Epidermal melanocyte (primary cell): ENCODE measurements around the gene EXOSC9.
"Not testable (repeated sequence)": the region's sequence is repeated elsewhere in the genome, so short reads cannot be mapped to it uniquely, and the experiment has no call there.

Experiments
- DNase-seq: peaks from one replicate; pipeline ENCODE4 v3.0.0; 2011; ENCODE audit warnings: low spot score; ENCODE audit not compliant: insufficient read length

EXOSC9 gene, protein sequence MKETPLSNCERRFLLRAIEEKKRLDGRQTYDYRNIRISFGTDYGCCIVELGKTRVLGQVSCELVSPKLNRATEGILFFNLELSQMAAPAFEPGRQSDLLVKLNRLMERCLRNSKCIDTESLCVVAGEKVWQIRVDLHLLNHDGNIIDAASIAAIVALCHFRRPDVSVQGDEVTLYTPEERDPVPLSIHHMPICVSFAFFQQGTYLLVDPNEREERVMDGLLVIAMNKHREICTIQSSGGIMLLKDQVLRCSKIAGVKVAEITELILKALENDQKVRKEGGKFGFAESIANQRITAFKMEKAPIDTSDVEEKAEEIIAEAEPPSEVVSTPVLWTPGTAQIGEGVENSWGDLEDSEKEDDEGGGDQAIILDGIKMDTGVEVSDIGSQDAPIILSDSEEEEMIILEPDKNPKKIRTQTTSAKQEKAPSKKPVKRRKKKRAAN

DNA sequence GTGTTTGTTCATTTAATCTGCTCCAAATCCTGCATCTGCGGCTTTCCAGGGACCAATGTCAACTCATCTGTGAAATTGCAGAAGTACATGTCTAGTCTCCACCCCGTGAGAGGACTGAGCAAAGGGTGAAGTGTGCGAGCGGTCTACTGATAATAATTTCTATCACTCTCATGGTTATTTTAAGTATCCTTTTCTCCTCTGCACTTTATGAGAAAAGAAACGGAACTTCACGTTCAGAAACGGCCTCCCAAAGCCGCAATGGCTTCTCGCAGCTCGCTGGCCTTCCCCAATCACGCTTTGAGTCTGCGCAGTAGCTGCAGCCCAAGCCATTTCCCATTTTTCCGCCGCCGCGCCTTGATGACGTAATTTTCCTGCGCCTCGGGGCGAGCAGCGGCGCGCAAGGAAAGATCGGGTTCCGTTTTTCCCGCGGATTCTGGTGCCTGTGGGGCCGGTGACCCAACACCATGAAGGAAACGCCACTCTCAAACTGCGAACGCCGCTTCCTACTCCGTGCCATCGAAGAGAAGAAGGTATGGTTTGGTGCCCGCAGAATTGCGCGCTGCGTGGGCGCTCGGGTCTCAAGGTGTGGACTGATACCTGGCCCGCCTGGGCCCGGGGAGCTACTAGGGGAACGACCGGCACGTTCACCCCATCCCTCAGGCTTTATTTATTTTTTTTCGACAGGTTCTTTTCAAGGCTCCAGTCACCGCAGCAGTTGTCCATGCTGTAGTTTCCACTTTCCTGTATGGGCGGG, at the start of gene EXOSC9:
TSS of gene EXOSC9 (plus strand) at position 363 of the 754 bp plus-strand sequence. CDS start at position 465, 102 bp downstream.
- peak; percentile 55 for DNase-seq

DNA sequence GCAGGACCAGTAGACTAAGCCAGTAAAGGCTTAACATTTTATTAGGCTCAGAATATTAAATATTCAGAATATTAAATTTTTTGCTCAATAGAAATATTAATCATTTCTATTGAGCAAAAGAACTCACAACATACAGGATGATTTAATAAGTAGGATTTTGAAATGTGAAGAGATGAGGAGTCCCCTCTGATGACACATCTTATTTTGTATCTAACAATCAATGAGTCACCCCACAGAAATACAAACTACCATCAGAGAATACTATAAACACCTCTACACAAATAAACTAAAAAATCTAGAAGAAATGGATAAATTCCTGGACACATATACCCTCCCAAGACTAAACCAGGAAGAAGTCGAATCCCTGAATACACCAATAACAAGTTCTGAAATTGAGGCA, 49.0 kb upstream of the EXOSC9 start:
- DNase-seq, result not testable (repeated sequence)

DNA sequence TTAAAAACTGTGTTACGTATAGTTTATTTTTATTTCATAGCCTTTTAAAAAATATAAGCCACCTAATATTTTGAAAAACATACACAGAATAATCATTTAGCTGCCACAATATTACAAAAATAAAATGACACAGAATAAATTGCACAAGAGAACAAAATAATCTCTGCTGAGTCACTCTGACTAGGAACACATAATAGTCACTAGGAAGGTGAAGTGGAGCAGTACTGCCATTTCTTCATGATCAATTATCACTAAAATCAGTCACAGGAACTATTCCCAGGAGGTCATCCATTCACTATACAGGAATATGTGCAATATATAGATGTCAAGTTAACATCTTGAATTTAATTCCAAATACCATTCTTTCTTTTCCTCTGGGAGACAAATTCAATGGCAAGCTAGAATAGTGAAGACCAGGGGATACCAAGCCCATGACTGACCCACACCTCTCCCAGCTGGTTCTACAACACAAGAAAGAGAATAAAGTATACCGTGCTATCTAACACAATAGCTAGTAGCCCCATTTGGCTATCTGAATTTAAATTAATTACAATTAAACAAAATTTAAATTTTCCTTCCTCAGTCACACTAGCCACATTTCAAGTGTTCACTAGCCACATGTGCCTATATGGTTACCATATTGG, 42.1 kb upstream of the EXOSC9 start:
- DNase-seq, result no peak

DNA sequence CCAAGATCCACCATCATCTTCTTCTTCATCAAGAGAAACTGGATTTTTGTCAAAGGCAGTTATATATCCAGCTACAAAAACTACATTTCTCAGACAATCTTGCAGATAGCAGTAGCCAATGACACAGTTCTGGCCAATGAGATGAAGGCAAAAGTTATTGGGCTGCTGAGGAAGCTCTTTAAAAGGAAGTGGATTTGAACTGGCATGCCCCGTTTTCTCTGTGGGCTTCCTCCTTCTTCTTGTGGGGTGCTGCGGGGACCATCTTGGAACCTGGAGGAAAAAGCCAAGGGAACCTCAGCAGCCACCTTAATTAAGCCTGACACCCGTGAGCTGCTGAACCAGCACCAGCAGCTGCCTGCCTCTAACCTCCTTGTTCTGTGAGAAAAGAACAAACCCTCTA, 40.9 kb upstream of the EXOSC9 start:
- no peak for DNase-seq

DNA sequence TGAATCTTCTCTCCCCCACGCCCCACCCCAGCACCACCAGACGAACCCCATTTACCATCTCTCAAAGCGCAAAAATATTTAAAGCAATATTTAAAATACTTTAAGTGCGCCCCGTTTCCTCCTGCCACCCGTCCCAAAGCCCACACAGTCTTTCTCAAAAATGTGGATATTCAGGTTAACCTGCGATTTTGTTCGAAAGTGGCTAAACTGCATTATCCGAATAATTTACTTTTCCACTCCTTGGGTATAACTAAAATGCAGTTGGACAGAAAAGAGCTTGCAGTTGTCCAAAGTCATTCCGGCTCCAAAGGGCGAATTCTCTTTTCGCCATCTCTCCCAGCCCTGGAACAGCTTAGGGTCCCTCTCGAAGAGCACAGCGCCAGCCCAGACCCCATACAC, 36.8 kb upstream of the EXOSC9 start:
- no peak for DNase-seq

DNA sequence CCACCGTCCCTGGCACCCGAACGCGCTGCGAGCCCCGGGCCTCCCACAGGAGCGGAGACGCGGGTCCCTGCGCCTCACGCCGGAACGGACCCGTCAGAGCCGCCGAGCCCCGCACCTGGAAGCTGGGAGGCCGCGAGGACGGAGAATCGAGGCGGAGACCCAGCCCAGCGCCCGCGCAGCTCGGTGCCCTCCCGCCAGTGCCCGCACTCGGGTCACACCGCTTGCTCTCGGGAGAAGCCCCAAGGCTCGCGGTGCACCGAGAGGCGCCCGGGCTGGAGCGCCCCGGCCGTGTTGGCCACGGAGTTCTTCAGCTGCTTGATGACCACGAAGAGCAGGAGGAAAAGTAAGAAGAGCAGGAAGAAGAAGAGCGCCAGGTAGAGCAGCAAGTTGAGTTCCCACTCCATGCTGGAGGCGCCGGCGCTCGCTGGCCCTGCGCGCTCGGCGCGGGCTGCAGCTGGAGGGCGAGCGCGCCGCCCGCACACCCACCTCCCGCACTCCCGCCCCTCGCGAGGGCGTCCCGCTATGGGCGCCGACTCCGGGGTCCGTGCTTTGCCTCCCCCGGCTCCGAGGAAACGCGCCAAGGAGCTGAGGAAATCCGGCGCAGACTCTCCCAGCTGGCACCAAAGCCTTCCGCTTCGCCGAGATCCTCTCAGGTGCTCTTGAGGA, 36.3 kb upstream of the EXOSC9 start, which contains the start of gene SMIM43:
TSS of gene SMIM43 (minus strand) at position 463 of the 666 bp plus-strand sequence. CDS start at position 404, 59 bp downstream.
- no peak for DNase-seq

DNA sequence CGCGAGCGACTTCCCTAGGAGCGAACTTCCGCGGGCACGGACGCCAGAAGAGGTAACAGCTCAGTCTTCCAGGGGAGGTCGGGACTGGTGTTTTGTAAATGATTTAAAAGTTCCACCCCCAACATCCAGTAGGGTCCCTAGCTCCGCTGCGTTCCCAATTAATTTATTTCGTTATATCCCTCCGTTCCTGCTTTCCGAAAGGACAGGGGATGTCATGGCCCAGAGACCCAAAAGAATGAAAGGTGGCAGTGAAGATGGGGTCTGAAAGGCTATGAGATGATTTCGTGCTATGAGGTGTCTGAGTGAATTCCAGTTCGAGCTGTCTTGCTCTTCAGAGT, 35.8 kb upstream of the EXOSC9 start:
- DNase-seq, result no peak

DNA sequence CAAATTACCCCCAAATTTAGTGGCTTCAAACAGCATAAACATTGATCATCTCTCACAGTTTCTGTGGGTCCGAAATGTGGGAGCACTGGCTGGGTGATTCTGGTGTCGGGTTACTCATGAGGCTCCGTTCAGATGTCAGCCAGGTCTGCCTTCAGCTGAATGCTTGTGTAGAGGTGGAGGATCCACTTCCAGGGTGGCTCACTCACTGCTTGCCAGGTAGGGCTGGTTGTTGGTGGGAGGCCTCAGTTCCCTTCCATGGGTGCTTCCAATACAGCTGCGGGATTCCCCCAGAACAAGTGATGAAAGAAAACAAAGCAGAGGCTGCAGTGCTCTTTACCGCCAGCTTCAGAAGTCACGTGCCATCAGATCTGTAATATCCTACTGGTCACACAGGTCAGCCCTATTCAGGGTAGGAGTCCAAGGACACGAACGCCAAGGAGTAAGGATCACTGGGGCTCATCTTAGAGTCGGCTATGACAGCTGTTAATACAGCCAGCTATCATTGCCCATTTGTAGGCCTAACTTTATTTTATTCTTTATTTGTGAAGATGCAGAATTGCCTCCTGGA, 35.1 kb upstream of the EXOSC9 start:
- DNase-seq, result no peak

DNA sequence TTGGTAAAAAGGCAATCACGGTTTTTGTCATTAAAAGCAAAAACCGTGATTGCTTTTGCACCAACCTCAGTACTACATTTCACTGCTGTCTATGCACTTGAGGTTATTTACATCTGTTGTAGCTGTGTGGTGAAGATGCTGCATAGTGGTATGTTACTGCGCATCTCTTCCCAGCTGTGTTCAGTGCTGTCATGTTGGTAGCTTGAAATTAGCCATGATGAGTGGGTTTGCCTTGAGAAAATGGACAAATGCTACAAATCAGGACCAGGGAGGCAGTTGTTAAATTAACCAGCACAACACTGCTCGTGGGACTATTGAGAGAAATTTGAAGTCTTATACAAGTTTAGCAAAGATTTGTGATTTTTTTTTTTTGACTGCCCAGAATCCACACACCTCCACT, 34.0 kb upstream of the EXOSC9 start:
- DNase-seq, result no peak

DNA sequence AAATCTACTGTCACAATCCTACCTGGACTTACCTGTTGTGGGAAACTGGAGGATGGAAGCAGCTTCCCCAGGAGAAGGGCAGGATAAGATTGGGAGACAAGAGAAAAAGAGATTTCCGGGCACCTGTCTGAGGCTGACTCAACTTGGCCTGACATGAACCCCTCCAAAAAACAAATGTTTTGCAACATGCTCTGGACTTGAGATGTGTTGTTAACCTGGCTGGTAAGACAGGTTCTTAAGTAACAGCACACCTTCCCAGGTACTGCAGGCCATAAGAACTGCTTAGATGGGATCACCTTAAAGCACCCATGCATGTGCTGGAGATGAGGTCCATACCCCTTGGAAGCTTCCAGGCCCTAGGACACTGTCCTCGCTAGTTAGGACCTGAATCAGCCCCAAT, 31.8 kb upstream of the EXOSC9 start:
- no peak for DNase-seq

DNA sequence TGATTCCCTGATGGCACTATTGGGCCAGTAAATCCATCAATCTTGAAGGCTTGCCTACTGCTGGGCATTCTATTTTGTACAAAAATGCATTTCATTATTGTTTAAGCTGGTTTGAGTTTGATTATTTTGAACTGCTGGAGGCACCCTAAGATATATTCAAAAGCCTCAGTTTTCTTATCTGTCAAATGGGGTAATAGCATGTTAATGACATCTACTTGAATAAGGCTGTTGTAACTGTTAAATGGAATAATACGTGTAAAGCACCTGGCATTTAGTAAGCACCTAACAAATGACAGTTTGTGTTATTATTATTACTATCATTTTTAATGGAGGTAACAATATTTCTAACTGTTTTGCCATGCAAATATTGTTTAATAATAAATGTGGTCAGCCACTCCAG, 29.3 kb upstream of the EXOSC9 start:
- DNase-seq, result no peak

DNA sequence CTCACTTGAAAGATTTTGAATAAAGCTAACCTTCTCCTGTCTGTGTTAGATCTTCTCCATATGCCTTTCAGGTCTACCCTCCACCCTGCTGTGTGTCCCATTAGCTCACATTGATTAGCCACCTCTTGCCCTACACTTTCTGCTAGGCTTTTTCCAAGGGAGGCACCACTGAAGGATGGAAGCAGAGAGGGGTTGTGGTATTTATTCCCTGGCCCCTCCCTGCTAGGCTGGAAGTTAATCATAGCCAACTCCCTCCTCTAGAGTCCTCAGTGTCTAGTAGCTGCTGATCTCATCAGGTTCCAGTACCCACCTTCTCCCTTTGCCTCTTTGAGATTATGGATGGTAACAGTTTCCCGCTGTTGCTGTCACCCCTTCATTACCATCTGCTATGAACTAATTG, 27.2 kb upstream of the EXOSC9 start:
- no peak for DNase-seq

DNA sequence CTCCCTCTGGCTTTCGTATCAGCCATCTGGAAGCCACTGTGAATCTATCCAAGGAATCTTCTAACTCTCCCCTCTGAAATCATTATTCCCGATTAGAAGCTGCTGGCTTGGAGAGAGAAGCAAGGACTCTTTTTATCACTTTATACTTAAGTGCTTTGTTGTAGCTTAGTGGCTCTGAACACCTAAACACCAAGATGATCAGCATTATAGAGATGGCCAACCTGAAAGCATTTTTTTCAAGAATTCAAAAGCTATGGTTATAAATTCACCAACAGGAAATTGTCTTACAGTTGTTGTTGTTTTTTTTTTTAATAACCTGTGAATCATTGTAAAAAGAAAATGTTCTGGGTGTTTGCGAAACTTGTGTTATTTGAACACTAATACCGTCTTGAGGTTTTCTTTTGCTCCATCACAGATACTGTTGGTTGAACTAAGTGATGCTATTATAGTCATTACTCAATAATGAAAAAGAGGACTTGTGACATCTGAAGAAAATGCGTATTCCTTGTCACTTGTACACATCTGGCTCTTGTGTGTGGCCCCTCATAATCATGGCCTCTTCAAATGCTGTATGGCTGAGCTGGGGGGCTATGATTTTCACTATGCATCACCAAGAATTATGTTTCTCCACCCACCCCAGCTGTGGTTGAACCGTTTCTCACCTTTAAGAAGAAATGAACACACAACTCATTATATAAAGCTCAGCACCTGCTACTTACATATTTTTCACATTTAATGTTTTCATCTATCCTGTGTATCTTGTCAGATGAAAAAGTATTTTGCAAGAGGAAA, 24.3 kb upstream of the EXOSC9 start:
- DNase-seq, result no peak

DNA sequence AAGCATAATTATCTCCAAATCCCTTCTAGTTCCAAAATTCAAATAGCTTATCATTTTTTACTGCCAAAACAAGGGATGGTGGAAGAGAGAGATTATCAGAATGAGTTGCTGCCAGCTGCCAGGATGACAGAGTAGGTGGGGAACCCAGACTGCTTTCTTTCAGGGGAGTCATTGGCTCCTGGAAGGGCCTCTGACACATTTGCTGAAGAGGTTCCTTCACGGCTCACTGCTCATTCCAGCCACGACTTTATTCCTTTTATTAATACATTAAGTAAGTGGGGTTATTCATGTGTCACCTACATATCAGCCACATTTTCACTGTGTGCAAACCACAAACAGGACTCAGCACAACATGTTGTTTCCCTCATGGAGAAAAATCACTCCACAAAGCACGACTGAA, 23.5 kb upstream of the EXOSC9 start:
- no peak for DNase-seq

DNA sequence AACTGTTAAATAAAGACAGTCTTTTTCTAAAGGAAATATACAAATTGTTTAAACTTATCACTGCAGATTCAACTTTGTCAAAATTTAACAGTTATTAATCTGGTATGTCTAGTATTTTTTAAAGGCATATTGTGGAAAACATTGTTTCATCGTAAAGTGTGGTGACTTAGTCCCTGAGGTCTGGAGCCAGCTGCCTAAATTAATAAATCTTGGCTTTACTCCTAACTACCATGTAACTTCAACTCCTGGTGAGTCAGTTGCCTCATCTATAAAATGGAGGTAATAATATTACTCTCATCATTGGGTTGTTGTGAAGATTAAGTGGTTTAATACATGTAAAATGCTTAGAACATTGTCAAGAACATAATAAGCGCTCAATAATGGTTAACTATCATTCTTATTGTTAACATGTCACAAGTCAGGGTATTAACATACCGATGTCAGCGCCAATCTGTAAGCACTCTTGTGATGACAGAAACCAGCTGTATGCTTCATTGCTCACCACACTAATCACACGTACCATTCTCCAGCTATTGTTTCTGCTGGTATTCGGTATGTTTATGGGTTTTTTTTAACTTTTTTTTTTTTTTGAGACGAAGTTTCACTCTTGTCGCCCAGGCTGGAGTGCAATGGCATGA, 22.0 kb upstream of the EXOSC9 start:
- no peak for DNase-seq

DNA sequence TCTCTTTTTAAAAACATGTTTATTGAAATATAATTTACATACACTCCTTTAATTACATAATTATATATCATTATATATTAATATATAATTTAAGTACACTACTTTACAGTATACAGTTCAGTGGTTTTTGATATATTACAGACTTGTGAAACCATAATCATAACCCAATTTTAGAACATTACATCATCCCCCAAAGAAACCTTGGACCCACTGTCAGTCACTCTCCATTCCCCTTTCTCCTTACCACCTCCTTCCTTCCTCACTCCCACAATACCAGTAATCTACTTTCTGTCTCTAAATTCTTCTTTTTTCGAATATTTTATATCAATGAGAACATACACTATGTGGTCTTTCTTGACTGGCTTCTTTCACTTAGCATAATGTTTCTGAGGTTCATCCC, 17.9 kb upstream of the EXOSC9 start:
- no peak for DNase-seq

DNA sequence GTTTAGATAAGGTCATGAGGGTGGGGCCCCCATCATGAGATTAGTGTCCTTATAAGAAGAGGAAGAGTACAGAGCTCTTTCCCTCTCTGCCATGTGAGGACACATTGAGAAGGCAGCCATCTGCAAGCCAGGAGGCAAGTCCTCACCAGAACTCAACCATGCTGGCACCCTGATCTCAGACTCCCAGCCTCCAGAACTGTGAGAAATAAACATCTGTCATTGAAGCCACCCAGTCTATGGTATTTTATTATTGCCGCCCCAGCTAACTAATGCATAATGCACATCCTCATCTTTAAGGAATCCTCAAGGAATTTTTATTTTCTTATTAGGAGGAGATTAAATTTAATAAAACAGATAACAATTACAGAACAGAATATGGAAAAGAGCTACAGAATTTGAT, 16.7 kb upstream of the EXOSC9 start:
- no peak for DNase-seq

DNA sequence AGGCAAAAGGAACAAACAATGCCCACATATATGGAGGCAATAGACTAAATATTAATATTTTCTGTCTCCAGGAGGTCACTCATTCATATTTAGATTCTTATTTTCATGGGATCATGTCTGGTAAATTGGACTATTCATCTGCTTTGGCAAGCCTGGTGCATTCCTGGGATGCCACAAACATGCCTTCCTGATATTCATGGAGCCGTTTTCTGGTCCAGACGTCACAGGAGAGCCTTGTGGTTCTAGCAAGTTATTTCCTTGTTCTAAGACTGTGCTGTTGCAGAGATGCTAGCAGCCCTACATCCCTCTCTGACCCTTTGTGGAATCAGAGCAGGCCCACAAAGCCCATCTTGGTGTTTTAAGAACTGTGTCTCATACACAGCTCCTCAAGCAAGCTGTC, 16.1 kb upstream of the EXOSC9 start:
- DNase-seq, result peak; percentile 59

DNA sequence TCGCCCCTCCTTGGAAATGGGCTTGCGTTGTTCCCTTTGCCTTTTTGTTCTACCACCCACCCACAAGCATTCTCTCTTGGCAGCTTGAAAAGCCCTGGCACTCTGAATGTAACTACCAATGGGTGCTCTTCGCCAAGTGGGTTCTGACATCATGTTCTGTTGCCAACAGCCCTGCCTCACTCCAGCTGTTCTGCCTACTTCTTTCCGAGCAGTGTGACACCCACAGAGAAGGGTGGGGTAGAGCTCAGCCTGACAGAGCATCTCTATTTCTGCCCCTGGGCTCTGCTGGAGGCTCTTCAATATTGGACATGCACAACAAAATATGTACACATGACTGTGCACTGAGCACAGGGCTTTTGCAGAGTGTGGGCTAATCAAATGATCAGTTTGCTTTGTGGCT, 15.6 kb upstream of the EXOSC9 start:
- no peak for DNase-seq

DNA sequence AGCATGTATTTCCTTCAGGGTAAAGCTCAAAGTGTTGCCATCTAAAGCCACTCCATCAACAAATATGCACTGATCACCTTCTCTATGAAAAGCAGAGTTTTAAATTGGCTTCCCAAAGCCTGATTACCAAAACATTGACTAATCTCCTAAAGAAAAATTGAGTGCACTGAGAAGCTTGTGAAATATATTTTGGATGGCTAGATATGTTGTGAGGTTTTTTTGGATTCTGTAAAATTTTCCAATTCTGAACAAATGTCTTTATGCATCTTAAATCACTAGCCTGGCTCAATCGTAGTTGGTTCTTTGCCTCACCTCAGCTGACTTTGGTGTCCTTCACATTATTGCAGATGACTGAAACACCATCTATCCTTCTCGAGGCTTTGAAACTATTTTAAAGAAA, 14.9 kb upstream of the EXOSC9 start:
- no peak for DNase-seq
